ENCODE measurements around the gene TGM6. TPM values are rescaled to one million over a fixed set of nuclear protein-coding genes. Genes with fewer than 3 reads are reported as not detected.

Gene TGM6
- total and polyA plus RNA-seq, 8 donors: not detected

- TF ChIP-seq POLR2AphosphoS5 (IDR thresholded peaks at IDR 0.05): no peak
- TF ChIP-seq POLR2A (IDR thresholded peaks at IDR 0.05): no peak
- no peak for TF ChIP-seq CTCF (IDR thresholded peaks at IDR 0.05)
- no peak for TF ChIP-seq EP300 (IDR thresholded peaks at IDR 0.05)
- Histone ChIP-seq H3K4me1 (no peaks in the 10 kb centered on the region), H3K27me3 (peaks cover 0 to 13% (median 0%) of the 10 kb centered on the region in 3 donors), H3K36me3 (no peaks in the 10 kb centered on the region), H3K27ac (no peak overlapping the region), H3K9me3 (no peaks in the 10 kb centered on the region), H3K4me3 (no peak overlapping the region)
- no peak for DNase-seq
- intact Hi-C loops (cut with DNase I; ENCODE audit: low total_unique reads): no loop called here
- 73 to 88% (median 80%) methylated on average over 6 of the region's 6 CpGs for WGBS, 5 donors
Measured at GRCh38 chr20:2333821-2334220, 46.9 kb upstream of the TGM6 start.

- 82 to 90% (median 86%) methylated on average over 4 to 9 of the region's 9 CpGs for WGBS, 5 donors
- Histone ChIP-seq H3K27ac (no peak overlapping the region), H3K36me3 (no peaks in the 10 kb centered on the region), H3K9me3 (no peaks in the 10 kb centered on the region), H3K4me1 (no peaks in the 10 kb centered on the region), H3K4me3 (no peak overlapping the region), H3K27me3 (peaks cover 0 to 18% (median 0%) of the 10 kb centered on the region in 3 donors)
- TF ChIP-seq POLR2AphosphoS5 (IDR thresholded peaks at IDR 0.05) (no peak), POLR2A (IDR thresholded peaks at IDR 0.05) (no peak), CTCF (IDR thresholded peaks at IDR 0.05) (no peak), EP300 (IDR thresholded peaks at IDR 0.05) (no peak)
- DNase-seq: no peak
- intact Hi-C loops (cut with DNase I; ENCODE audit: low total_unique reads): no loop called here
Measured at GRCh38 chr20:2335096-2335870, 45.4 kb upstream of the TGM6 start.

GRCh38 chr20:2336471-2336870, 44.2 kb upstream of the TGM6 start:
- Histone ChIP-seq H3K27ac (no peak overlapping the region), H3K9me3 (no peaks in the 10 kb centered on the region), H3K36me3 (no peaks in the 10 kb centered on the region), H3K4me1 (no peaks in the 10 kb centered on the region), H3K4me3 (no peak overlapping the region), H3K27me3 (peaks cover 0 to 23% (median 0%) of the 10 kb centered on the region in 3 donors)
- intact Hi-C loops (cut with DNase I; ENCODE audit: low total_unique reads): no loop called here
- TF ChIP-seq EP300 (IDR thresholded peaks at IDR 0.05) (no peak), POLR2AphosphoS5 (IDR thresholded peaks at IDR 0.05) (no peak), CTCF (IDR thresholded peaks at IDR 0.05) (no peak), POLR2A (IDR thresholded peaks at IDR 0.05) (no peak)
- DNase-seq: no peak
- 67 to 90% (median 86%) methylated on average over 2 to 4 of the region's 4 CpGs for WGBS, 5 donors

- no peak overlapping the region for H3K27ac ChIP-seq
- 79 to 91% (median 89%) methylated on average over 5 of the region's 5 CpGs for WGBS, 5 donors
Measured at GRCh38 chr20:2337142-2337541, 43.6 kb upstream of the TGM6 start.

More at GRCh38 chr20:2337142-2337541, 43.6 kb upstream of the TGM6 start:
- no peaks in the 10 kb centered on the region for H3K4me1 ChIP-seq
- no peak overlapping the region for H3K4me3 ChIP-seq
- H3K9me3 ChIP-seq: no peaks in the 10 kb centered on the region
- no peak for DNase-seq
- TF ChIP-seq CTCF (IDR thresholded peaks at IDR 0.05) (no peak), EP300 (IDR thresholded peaks at IDR 0.05) (no peak)
- peaks cover 0 to 23% (median 0%) of the 10 kb centered on the region in 3 donors for H3K27me3 ChIP-seq
- intact Hi-C loops (cut with DNase I; ENCODE audit: low total_unique reads): no loop called here
- H3K36me3 ChIP-seq: no peaks in the 10 kb centered on the region

All from stomach (tissue), 9 donors.